Chondrocyte (in vitro differentiated cells): ENCODE measurements around the gene KMT5C. TPM values are rescaled to one million over a fixed set of nuclear protein-coding genes. Genes with fewer than 3 reads are reported as not detected.

Source experiments
- DNase-seq: peaks from one replicate; pipeline ENCODE4 v3.0.0; 2021; ENCODE audit warnings: mixed read lengths, low spot score
- H3K27ac Mint-ChIP-seq: one replicate; pipeline ENCODE4 v1.8.0; 2021; ENCODE audit warnings: mild to moderate bottlenecking, moderate library complexity, mixed read lengths; ENCODE audit not compliant: unreplicated experiment
- H3K27me3 Mint-ChIP-seq: 2 replicates; pipeline ENCODE4 v1.8.0; 2021; ENCODE audit warnings: low read depth, mixed read lengths
- H3K36me3 Mint-ChIP-seq: 2 replicates; pipeline ENCODE4 v1.8.0; 2021; ENCODE audit warnings: low read depth, mixed read lengths
- H3K4me1 Mint-ChIP-seq: 2 replicates; pipeline ENCODE4 v1.8.0; 2021; ENCODE audit warnings: low read depth, mild to moderate bottlenecking, mixed read lengths
- H3K4me3 Mint-ChIP-seq: one replicate; pipeline ENCODE4 v1.8.0; 2021; ENCODE audit warnings: mild to moderate bottlenecking, moderate library complexity, mixed read lengths; ENCODE audit not compliant: unreplicated experiment
- H3K9me3 Mint-ChIP-seq: 2 replicates; pipeline ENCODE4 v1.8.0; 2021; ENCODE audit warnings: low read depth, mixed read lengths
- total RNA-seq: library from RNA; stranded (reverse); gene quantifications from 3 replicates; pipeline ENCODE4 v1.2.1, GENCODE V29; 2021
- TF ChIP-seq, protein P1 (sequence below): fragments of 200-600 bp; sonication (generic); IDR thresholded peaks from 2 replicates; pipeline ENCODE4 v1.5.0; 2021; ENCODE audit warnings: antibody characterized with exemption, mild to moderate bottlenecking, moderate library complexity

The KMT5C gene
- total RNA-seq, 1 donor from 2014 or later, result 9.5 TPM

GRCh38 chr19:55369653-55370304 is 30.1 kb downstream of the KMT5C start:
- peak overlapping the region; percentile 45 for H3K27ac Mint-ChIP-seq
- DNase-seq, result no peak
- TF ChIP-seq, protein P1, sequence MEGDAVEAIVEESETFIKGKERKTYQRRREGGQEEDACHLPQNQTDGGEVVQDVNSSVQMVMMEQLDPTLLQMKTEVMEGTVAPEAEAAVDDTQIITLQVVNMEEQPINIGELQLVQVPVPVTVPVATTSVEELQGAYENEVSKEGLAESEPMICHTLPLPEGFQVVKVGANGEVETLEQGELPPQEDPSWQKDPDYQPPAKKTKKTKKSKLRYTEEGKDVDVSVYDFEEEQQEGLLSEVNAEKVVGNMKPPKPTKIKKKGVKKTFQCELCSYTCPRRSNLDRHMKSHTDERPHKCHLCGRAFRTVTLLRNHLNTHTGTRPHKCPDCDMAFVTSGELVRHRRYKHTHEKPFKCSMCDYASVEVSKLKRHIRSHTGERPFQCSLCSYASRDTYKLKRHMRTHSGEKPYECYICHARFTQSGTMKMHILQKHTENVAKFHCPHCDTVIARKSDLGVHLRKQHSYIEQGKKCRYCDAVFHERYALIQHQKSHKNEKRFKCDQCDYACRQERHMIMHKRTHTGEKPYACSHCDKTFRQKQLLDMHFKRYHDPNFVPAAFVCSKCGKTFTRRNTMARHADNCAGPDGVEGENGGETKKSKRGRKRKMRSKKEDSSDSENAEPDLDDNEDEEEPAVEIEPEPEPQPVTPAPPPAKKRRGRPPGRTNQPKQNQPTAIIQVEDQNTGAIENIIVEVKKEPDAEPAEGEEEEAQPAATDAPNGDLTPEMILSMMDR, result no peak
- H3K9me3 Mint-ChIP-seq, result no peaks in the 10 kb centered on the region
- H3K4me3 Mint-ChIP-seq, result peak overlapping the region; percentile 74
- peaks cover 22% of the 10 kb centered on the region for H3K4me1 Mint-ChIP-seq
- no peaks in the 10 kb centered on the region for H3K36me3 Mint-ChIP-seq
- no peaks in the 10 kb centered on the region for H3K27me3 Mint-ChIP-seq

- H3K27me3 Mint-ChIP-seq, result no peaks in the 10 kb centered on the region
- H3K27ac Mint-ChIP-seq, result peak within 1 kb of the TSS; percentile 45
- no peaks in the 10 kb centered on the region for H3K36me3 Mint-ChIP-seq
- DNase-seq, result no peak
- TF ChIP-seq, protein P1, result no peak
- peak within 1 kb of the TSS; percentile 74 for H3K4me3 Mint-ChIP-seq
- no peaks in the 10 kb centered on the region for H3K9me3 Mint-ChIP-seq
- H3K4me1 Mint-ChIP-seq, result peaks cover 22% of the 10 kb centered on the region
Observed at GRCh38 chr19:55370305-55370988, 30.8 kb downstream of the KMT5C start, which contains the start of gene IL11. Gene IL11 (minus strand): TSS chr19:55370463. CDS start chr19:55370310, 153 bp downstream.

DNA sequence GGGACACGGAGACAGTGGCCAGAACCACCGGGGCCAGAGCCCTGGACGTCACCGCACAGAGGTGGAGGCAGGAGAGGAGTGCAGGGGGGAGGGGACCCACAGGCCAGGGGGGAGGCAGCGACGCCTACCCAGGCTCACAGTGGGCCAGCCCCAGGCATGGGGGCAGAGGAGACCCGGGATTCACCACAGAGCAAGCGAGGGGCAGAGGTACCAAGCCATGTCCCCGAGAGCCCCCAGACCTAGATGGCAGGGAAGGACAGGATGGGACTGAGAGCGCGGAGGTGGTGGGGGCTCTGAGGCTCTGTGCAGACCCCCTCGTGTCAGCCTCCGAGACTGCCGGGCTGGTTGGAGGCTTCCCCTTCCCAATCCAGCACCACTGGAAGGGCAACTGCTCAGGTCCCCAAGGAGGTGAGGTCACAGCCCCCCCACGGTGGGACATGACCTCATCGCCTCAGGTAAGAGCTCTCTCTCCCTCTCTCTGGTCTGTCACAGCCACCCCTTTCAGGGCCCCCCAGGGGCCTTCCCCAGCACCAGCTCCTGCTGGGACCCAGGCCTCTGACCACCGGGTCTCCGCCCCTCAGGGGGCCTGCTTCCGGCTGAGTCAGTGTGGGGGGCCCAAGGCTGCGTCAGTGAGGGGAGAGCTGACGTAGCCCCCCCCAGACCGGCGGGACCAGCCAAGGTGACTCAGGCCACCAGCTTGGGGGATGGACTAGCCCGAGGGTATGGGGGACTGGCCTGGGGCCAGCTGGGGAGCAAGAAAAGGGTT is 32.8 kb downstream of the KMT5C start:
- Mint-ChIP-seq H3K36me3 (no peaks in the 10 kb centered on the region), H3K27me3 (no peaks in the 10 kb centered on the region), H3K27ac (peak overlapping the region; percentile 9), H3K4me1 (peaks cover 22% of the 10 kb centered on the region), H3K4me3 (no peak overlapping the region), H3K9me3 (no peaks in the 10 kb centered on the region)
- DNase-seq, result no peak
- TF ChIP-seq, protein P1, result no peak

DNA sequence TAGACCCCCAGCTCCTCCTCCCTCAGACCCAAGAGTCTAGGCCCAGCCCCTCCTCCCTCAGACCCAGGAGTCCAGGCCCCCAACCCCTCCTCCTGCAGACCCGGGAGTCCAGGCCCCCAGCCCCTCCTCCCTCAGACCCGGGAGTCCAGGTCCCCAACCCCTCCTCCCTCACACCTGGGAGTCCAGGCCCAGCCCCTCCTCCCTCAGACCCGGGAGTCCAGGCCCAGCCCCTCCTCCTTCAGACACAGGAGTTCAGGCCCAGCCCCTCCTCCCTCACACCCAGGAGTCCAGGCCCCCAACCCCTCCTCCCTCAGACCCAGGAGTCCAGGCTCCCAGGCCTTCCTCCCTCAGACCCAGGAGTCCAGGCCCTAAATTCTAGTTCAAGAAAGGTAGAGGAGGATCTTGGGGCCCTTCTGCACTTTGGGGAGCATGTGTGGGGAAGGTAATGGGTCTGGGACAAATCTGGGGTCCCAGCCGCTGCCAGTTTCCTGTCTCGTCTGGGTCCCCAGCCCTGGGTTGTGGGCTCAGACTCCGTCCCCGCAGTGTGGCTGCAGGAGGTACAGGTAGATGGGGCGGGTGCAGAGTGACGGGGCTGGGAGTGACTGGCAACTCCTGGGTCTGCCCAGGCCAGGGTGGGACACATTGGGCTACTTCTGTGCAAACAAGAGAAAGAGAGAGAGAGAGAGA is 33.8 kb downstream of the KMT5C start:
- no peak for DNase-seq
- Mint-ChIP-seq H3K9me3 (no peaks in the 10 kb centered on the region), H3K4me3 (no peak overlapping the region), H3K27me3 (no peaks in the 10 kb centered on the region), H3K4me1 (peaks cover 22% of the 10 kb centered on the region), H3K27ac (peak overlapping the region; percentile 24), H3K36me3 (no peaks in the 10 kb centered on the region)
- TF ChIP-seq, protein P1, result no peak
